GM12878 (cell line): ENCODE results near the gene ZNF41. TPM values are rescaled to one million over a fixed set of nuclear protein-coding genes. Genes with fewer than 3 reads are reported as not detected.
A peak's percentile ranks its signal among the peaks of the same experiment; 100 is the strongest.

ENCODE experiments used
- ATAC-seq: fragments of 200-7000 bp; cut with Tn5 transposase; 3 replicates; pipeline ENCODE4 v1.9.1; 2020; ENCODE audit warnings: mild to moderate bottlenecking, moderate library complexity
- Bru-seq: library from RNA; stranded (reverse); fragments of 400-500 nt; gene quantifications from one replicate; lab custom pipeline; 2021; lab: Mats Ljungman, UMichigan
- BruChase-seq, 2 experiments: library from RNA; stranded (reverse); fragments of 400-500 nt; gene quantifications; one replicate each; lab custom pipeline; 2021; lab: Mats Ljungman, UMichigan
- BruUV-seq: library from RNA; stranded (reverse); fragments of 400-500 nt; replicated peaks from 2 replicates; lab custom pipeline; 2021; lab: Mats Ljungman, UMichigan
- CTCF ChIA-PET: fragments of 300-600 bp; sonication (Branson Sonifier 250); formaldehyde crosslinking; extraction: SDS; loops from one replicate; lab custom pipeline; 2021; ENCODE audit warnings: inconsistent platforms; lab: Yijun Ruan, JAX
- POLR2A ChIA-PET: fragments of 350-600 bp; formaldehyde crosslinking; extraction: SDS; loops from one replicate; lab custom pipeline; 2021; ENCODE audit warnings: inconsistent platforms; lab: Charles Lee
- RAD21 ChIA-PET: fragments of 300-600 bp; sonication (Branson Sonifier 250); formaldehyde crosslinking; loops from one replicate; lab custom pipeline; 2023; ENCODE audit warnings: antibody characterized with exemption; ENCODE audit not compliant: unreplicated experiment; lab: Charles Lee
- SMC1A ChIA-PET: fragments of 300-600 bp; sonication (Branson Sonifier 250); formaldehyde crosslinking; loops from one replicate; lab custom pipeline; 2023; ENCODE audit not compliant: unreplicated experiment, uncharacterized antibody; lab: Charles Lee
- DNase-seq: peaks from one replicate; pipeline ENCODE4 v3.0.0-alpha.2; 2011; ENCODE audit warnings: low read depth, low spot score
- FAIRE-seq: peaks from 3 replicates; lab custom pipeline; 2011; peaks lifted over from hg19 to GRCh38; lab: Jason Lieb, UNC
- H2AFZ ChIP-seq: 2 replicates; pipeline ENCODE4 v1.6.0; 2011; ENCODE audit warnings: low read depth, low read length, control low read depth; ENCODE audit not compliant: control insufficient read depth
- H3K27ac ChIP-seq: 2 replicates; pipeline ENCODE4 v1.5.1; 2011; ENCODE audit warnings: control low read depth; ENCODE audit not compliant: control insufficient read depth, insufficient read depth
- H3K27me3 ChIP-seq, 2 experiments: replicated peaks in 1 of 2; 2 replicates each; pipeline versions ENCODE4 v1.6.0 to v1.6.1; 2011; ENCODE audit warnings: low read length in 1 of 2; ENCODE audit not compliant: control insufficient read depth in 2 of 2, insufficient read depth in 2 of 2
- H3K36me3 ChIP-seq, 2 experiments: 2 replicates each; pipeline ENCODE4 v1.5.1; 2011; ENCODE audit warnings: low read length in 1 of 2; ENCODE audit not compliant: control insufficient read depth in 2 of 2, insufficient read depth in 2 of 2
- H3K4me1 ChIP-seq: 2 replicates; pipeline ENCODE4 v1.6.1; 2011; ENCODE audit warnings: mild to moderate bottlenecking, low read length, moderate library complexity, mixed read lengths; ENCODE audit not compliant: control insufficient read depth, insufficient read depth
- H3K4me2 ChIP-seq: 2 replicates; pipeline ENCODE4 v1.6.0; 2011; ENCODE audit warnings: control low read depth; ENCODE audit not compliant: control insufficient read depth, insufficient read depth
- H3K4me3 ChIP-seq: fragments of 200-600 bp; sonication (generic); 2 replicates; pipeline ENCODE4 v1.5.1; 2016
- H3K79me2 ChIP-seq: 2 replicates; pipeline ENCODE4 v1.6.0; 2011; ENCODE audit warnings: low read length; ENCODE audit not compliant: control insufficient read depth, insufficient read depth
- H3K9ac ChIP-seq: 2 replicates; pipeline ENCODE4 v1.8.0; 2011; ENCODE audit warnings: low read length, control low read depth, mixed read lengths; ENCODE audit not compliant: control insufficient read depth, insufficient read depth
- H3K9me3 ChIP-seq: replicated peaks from 3 replicates; pipeline ENCODE4 v1.5.1; 2011; ENCODE audit warnings: mild to moderate bottlenecking, low read length; ENCODE audit not compliant: control insufficient read depth, insufficient read depth
- H4K20me1 ChIP-seq: 2 replicates; pipeline ENCODE4 v1.6.0; 2011; ENCODE audit not compliant: control insufficient read depth, insufficient read depth
- EGR1 ChIP-seq, 2 experiments: IDR thresholded peaks; 1 replicate in 1 of 2; 2 replicates in 1 of 2; pipeline ENCODE4 v1.6.1; 2011 to 2012; ENCODE audit warnings: low read depth in 2 of 2, low read length in 2 of 2, borderline replicate concordance in 1 of 2, mild to moderate bottlenecking in 1 of 2, moderate library complexity in 1 of 2
- ETV6 ChIP-seq, 2 experiments: fragments of 450-650 bp in 1 of 2; IDR thresholded peaks in 1 of 2; conservative IDR thresholded peaks in 1 of 2; 2 replicates each; pipeline ENCODE4 v1.6.1; 2014; ENCODE audit warnings: antibody characterized with exemption in 1 of 2, borderline replicate concordance in 1 of 2, low read depth in 1 of 2, mild to moderate bottlenecking in 1 of 2, moderate library complexity in 1 of 2
- IKZF1 ChIP-seq: fragments of 450-650 bp; conservative IDR thresholded peaks from 2 replicates; pipeline ENCODE4 v1.6.1; 2017; ENCODE audit warnings: antibody characterized with exemption, mild to moderate bottlenecking
- IRF4 ChIP-seq: IDR thresholded peaks from 2 replicates; pipeline ENCODE4 v1.6.1; 2011; ENCODE audit warnings: low read depth, low read length
- MXI1 ChIP-seq: fragments of 150-350 bp; IDR thresholded peaks from 2 replicates; pipeline ENCODE4 v1.6.1; 2011; ENCODE audit warnings: low read depth, mild to moderate bottlenecking, inconsistent platforms, low read length, improper control_type of control experiment
- NFXL1 ChIP-seq: fragments of 450-650 bp; IDR thresholded peaks from 2 replicates; pipeline ENCODE4 v1.6.1; 2017; ENCODE audit warnings: antibody characterized with exemption, mild to moderate bottlenecking, borderline replicate concordance
- POLR2AphosphoS5 ChIP-seq: IDR thresholded peaks from 2 replicates; pipeline ENCODE4 v1.6.1; 2011; ENCODE audit warnings: mild to moderate bottlenecking, low read length, inconsistent platforms
- RAD51 ChIP-seq: fragments of 450-650 bp; IDR thresholded peaks from 2 replicates; pipeline ENCODE4 v1.6.1; 2016; ENCODE audit warnings: moderate library complexity, mild to moderate bottlenecking, inconsistent platforms
- RCOR1 ChIP-seq: conservative IDR thresholded peaks from 2 replicates; pipeline ENCODE4 v1.6.1; 2012; ENCODE audit warnings: low read depth, low read length, improper control_type of control experiment
- RUNX3 ChIP-seq: IDR thresholded peaks from 2 replicates; pipeline ENCODE4 v1.6.1; 2012; ENCODE audit warnings: low read length, inconsistent platforms
- SIX5 ChIP-seq: IDR thresholded peaks from 2 replicates; pipeline ENCODE4 v1.6.1; 2011; ENCODE audit warnings: mild to moderate bottlenecking, low read depth, low read length, moderate library complexity; ENCODE audit not compliant: severe bottlenecking
- SREBF1 ChIP-seq: IDR thresholded peaks from 2 replicates; pipeline ENCODE4 v1.6.1; 2012; ENCODE audit warnings: mild to moderate bottlenecking, low read length
- TAF1 ChIP-seq: IDR thresholded peaks from 2 replicates; pipeline ENCODE4 v1.6.1; 2011; ENCODE audit warnings: mild to moderate bottlenecking, low read depth, low read length, borderline replicate concordance
- ZBTB40 ChIP-seq: fragments of 450-650 bp; IDR thresholded peaks from 2 replicates; pipeline ENCODE4 v1.6.1; 2016; ENCODE audit warnings: mild to moderate bottlenecking, moderate library complexity, borderline replicate concordance
- WGBS: methylation state at CpG from one replicate; pipeline ENCODE4 v1.1.6; 2016; ENCODE audit warnings: low lambda C conversion rate; ENCODE audit not compliant: insufficient replicate concordance, insufficient coverage; ENCODE audit errors: missing lambda C conversion rate; 5-methylcytosine and 5-hydroxymethylcytosine counted together
- in situ Hi-C: fragments of 300-500 bp; cut with MboI; formaldehyde crosslinking; loops from 9 replicates; pipeline ENCODE4 v1.14.3; 2018; ENCODE audit warnings: mixed read lengths
- intact Hi-C: fragments of 100-400 bp; cut with micrococcal nuclease; formaldehyde crosslinking; loops from one replicate; pipeline ENCODE4 v1.14.2; 2022; ENCODE audit not compliant: unreplicated experiment
- long read RNA-seq, 2 experiments: library from polyadenylated mRNA; unstranded; transcript quantifications; one replicate each; pipeline ENCODE4 v2.0.0, GENCODE V29; 2019 to 2020
- polyA minus RNA-seq, 3 experiments: library from RNA; depleted of rRNA, polyadenylated mRNA; stranded (reverse); fragments of >200 nt; gene quantifications; 2 replicates each; pipeline ENCODE4 v1.2.3, GENCODE V29; 2011
- polyA plus RNA-seq, 11 experiments: library from polyadenylated mRNA; depleted of rRNA in 4 of 11; unstranded in 6 of 11; stranded (reverse) in 5 of 11; fragments of >200 nt; fragmentation: Nextera tagmentation in 4 of 11; fragmentation: Illumina TruSeq in 1 of 11; extraction: Ambion mirVana in 4 of 11; extraction: Trizol in 1 of 11; gene quantifications; 1 replicate in 1 of 11; 2 replicates in 10 of 11; pipeline versions ENCODE4 v1.2.1 to v1.2.3, GENCODE V29; 2011 to 2016; ENCODE audit warnings: inconsistent platforms in 2 of 11, missing spikeins in 2 of 11, low read depth in 1 of 11
- total RNA-seq, 4 experiments: library from RNA; depleted of rRNA in 3 of 4; stranded (reverse); fragments of >200 nt in 3 of 4; fragmentation: Illumina TruSeq in 1 of 4; extraction: Trizol in 1 of 4; gene quantifications; 2 replicates each; pipeline versions ENCODE4 v1.2.1 to v1.2.3, GENCODE V29; 2013 to 2021

Gene ZNF41
- total RNA-seq (2013; cell fraction: nucleolus; rRNA removed) = 13.8 and 16.6 TPM in 2 replicates
- 6.4 and 9.5 TPM in 2 replicates for total RNA-seq (2014; rRNA removed)
- 9.5 and 10.6 TPM in 2 replicates for total RNA-seq (2014; rRNA removed; fragmentation: Illumina TruSeq; extraction: Trizol)
- 7.1 and 8.8 TPM in 2 replicates for total RNA-seq (2021)
- 2.2 TPM for polyA plus RNA-seq (2011; ENCODE audit: low read depth)
- polyA plus RNA-seq (2011; rRNA removed) = 7.1 and 8.2 TPM in 2 replicates
- 4.1 and 4.9 TPM in 2 replicates for polyA plus RNA-seq (2011; cell fraction: cytosol; rRNA removed)
- polyA plus RNA-seq (2011; cell fraction: nucleus; rRNA removed) = 4.3 and 4.4 TPM in 2 replicates
- 2.8 and 3.0 TPM in 2 replicates for polyA plus RNA-seq (2012)
- polyA plus RNA-seq (2014; fragmentation: Illumina TruSeq; extraction: Trizol) = 10.1 and 11.3 TPM in 2 replicates
- polyA plus RNA-seq (2014; fragmentation: Nextera tagmentation; extraction: Ambion mirVana) = 1 to 10 TPM in 1 of 2 experiments, under 1 TPM in 1; 0.95 to 1.2 TPM
- 5.1 and 6.4 TPM in 2 replicates for polyA plus RNA-seq (2014; rRNA removed)
- 1 to 10 TPM; 7.8 to 8.8 TPM for polyA plus RNA-seq (2016; fragmentation: Nextera tagmentation; extraction: Ambion mirVana)
- 8.5 and 13.9 TPM in 2 replicates for polyA minus RNA-seq (2011; rRNA and poly(A)+ RNA removed)
- 3.7 and 4.8 TPM in 2 replicates for polyA minus RNA-seq (2011; cell fraction: cytosol; rRNA and poly(A)+ RNA removed)
- polyA minus RNA-seq (2011; cell fraction: nucleus; rRNA and poly(A)+ RNA removed) = 2.4 and 3.4 TPM in 2 replicates
- percentile 68 among the genes with signal in this experiment for Bru-seq, nascent RNA
- percentile 75 among the genes with signal in this experiment for BruChase-seq, experiment 1, labeled RNA remaining after a 6-hour chase
- BruChase-seq, experiment 2, labeled RNA remaining after a 2-hour chase = percentile 74 among the genes with signal in this experiment
- long read RNA-seq, experiment 1, partial matches to known transcripts = 0 of 1 reads
- long read RNA-seq, experiment 1, other reads (novel, unspliced or antisense) = 1 of 1 reads
- long read RNA-seq, experiment 2, partial matches to known transcripts = 0 of 8 reads
- long read RNA-seq, experiment 2, other reads (novel, unspliced or antisense) = 8 of 8 reads

- peak within 1 kb of the TSS; percentile 71 for H2AFZ ChIP-seq
- TF ChIP-seq SREBF1 (no peak), NFXL1 (no peak), RCOR1 (no peak), ZBTB40 (peak; percentile 39; the same call in 1 of the 2 replicates), MXI1 (peak; percentile 72), ETV6 (conservative IDR thresholded peaks at IDR 0.05 in 1 of 2, IDR thresholded peaks at IDR 0.05 in 1 of 2; ENCODE audit: borderline replicate concordance in 1 of 2, low read depth in 1 of 2) (no peak), IRF4 (no peak), IKZF1 (peak; percentile 53; the same call in 1 of the 2 replicates), SIX5 (peak; percentile 23), EGR1 (IDR thresholded peaks at IDR 0.05; ENCODE audit: borderline replicate concordance in 1 of 2, low read depth in 2 of 2, low read length in 2 of 2) (peak; percentile 29 to 58; a peak in 2 of 3 replicates), RUNX3 (no peak), POLR2AphosphoS5 (peak; percentile 64), TAF1 (peak; percentile 66), RAD51 (no peak)
These were observed at the start of gene ZNF41 for GRCh38 chrX:47482512-47483305. TSS of gene ZNF41 (minus strand) at chrX:47483222. CDS start at chrX:47467481, 15,741 bp downstream.

More at GRCh38 chrX:47482512-47483305, at the start of gene ZNF41:
- Histone ChIP-seq H3K4me1 (no peaks in the 10 kb centered on the region; the same call in 1 of the 2 replicates), H3K9me3 (no peaks in the 10 kb centered on the region), H3K36me3 (no peaks in the 10 kb centered on the region), H4K20me1 (no peaks in the 10 kb centered on the region), H3K79me2 (peaks cover 30% of the 10 kb centered on the region), H3K27ac (peak within 1 kb of the TSS; percentile 88), H3K4me3 (peak within 1 kb of the TSS; percentile 66), H3K9ac (peak within 1 kb of the TSS; percentile 83), H3K4me2 (peak within 1 kb of the TSS; percentile 74), H3K27me3 (no peaks in the 10 kb centered on the region)
- ChIA-PET SMC1A (interaction anchor here (0.6 kb wide), 1 partner anchor 16 kb away, joined by 4 read pairs; no protein-coding TSS in a partner anchor), CTCF (interaction anchor here (0.6 to 1.4 kb wide), 3 partner anchors 18 to 98 kb away, joined by 3 to 4 read pairs (median 3); no protein-coding TSS in a partner anchor), RAD21 (interaction anchor here (0.7 kb wide), 1 partner anchor 14 kb away, joined by 4 read pairs; no protein-coding TSS in a partner anchor), POLR2A (interaction anchor here (0.6 to 1.6 kb wide), 2 partner anchors 265 to 292 kb away, joined by 3 to 4 read pairs; no protein-coding TSS in a partner anchor)
- WGBS = 41% methylated on average over 57 of the region's 77 CpGs
- BruUV-seq = no TSS peak
- ATAC-seq (peak; percentile 94), DNase-seq (peak; percentile 64), FAIRE-seq (peak; percentile 79)
- intact Hi-C loops = loop anchor here (1.0 to 10.0 kb wide), 3 partner anchors 152 to 289 kb away; partner anchors contain the start of genes UBA1 and USP11
- in situ Hi-C loops = no loop called here
